Uterus (tissue), 2 donors: ENCODE results near the gene SMIM34.
"Not testable (repeated sequence)": the region's sequence is repeated elsewhere in the genome, so short reads cannot be mapped to it uniquely, and the experiment has no call there.

Source experiments
- CTCF ChIP-seq, 4 experiments: fragments of 200-600 bp in 2 of 4; fragments of 450-650 bp in 2 of 4; sonication (generic) in 2 of 4; IDR thresholded peaks; one replicate each; pipeline ENCODE4 v1.5.1; 2016 to 2019; ENCODE audit warnings: antibody characterized with exemption in 4 of 4, mild to moderate bottlenecking in 2 of 4, moderate library complexity in 1 of 4
- POLR2A ChIP-seq, 2 donors: fragments of 450-650 bp; IDR thresholded peaks; one replicate each; pipeline ENCODE4 v1.6.1; 2016; ENCODE audit warnings: antibody characterized with exemption in 2 of 2, mild to moderate bottlenecking in 1 of 2, moderate library complexity in 1 of 2

GRCh38 chr21:34427339-34427738 lies 3.6 kb upstream of the SMIM34 start:
- not testable (repeated sequence) for TF ChIP-seq POLR2A, CTCF (IDR thresholded peaks at IDR 0.05)
